ENCODE measurements around the gene PLA2G6.

DNA sequence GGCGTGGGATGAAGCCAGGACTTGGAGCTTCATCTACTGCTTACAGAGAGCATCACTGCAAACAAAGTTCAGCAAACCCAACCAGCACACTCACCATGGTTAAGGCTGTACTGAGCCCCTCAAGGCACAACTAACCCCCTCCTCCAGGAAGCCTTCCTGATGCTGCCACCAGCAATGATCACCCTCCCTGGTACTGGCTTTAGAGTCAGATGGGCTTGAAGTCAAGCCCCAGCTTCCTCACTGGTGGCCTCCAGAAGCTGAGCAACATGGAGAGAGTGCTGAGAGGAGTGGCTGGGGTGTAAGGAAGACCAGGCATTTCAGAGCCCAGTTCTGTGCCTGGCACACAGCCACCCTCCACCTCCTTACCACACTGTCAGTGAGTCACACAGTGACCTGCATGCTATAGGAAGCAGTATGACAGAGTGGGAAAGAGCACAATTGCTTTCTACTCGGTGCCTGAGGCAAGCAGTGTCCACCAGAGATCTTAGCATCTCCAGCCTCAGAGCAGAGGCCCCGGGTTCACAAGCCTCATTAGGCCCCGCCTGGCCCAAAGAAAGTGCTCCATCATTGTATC lies 46.4 kb downstream of the PLA2G6 start:
- TF ChIP-seq POLR2AphosphoS5 (IDR thresholded peaks at IDR 0.05; ENCODE audit: low read depth, low read length) (no peak), CTCF (IDR thresholded peaks at IDR 0.05) (no peak), SIN3A (IDR thresholded peaks at IDR 0.05; ENCODE audit: borderline replicate concordance, insufficient read depth, low read depth, low read length) (no peak)
